ENCODE results near the gene KHDC1.

DNA sequence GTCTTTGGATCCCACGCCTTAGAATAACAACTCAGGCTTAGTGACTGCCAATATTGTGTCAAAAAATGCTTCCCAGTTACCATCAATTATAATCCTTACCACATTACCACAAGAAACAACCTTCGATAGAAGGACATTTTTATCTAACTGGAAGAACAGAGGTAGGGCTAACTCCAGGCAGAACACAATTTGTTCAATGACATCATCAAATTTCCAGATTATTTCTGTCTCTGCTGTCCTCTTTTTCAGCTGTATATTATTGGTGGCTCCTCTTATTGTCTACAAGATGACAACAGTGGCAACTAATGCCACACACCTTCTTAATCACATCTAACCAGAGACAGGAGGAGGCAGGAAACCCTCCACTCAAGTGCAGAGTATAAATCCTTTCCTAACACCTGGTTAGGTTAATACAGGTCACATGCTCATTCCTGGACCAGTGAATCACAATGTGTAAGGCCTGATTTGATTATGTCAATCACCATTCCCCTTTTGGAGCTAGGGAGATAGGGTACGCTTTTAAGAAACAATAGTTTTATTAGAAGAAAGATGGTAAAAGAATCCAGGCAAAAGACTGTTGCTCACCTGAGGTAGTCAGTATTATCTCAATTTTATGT is 55.7 kb downstream of the KHDC1 start:
- TF ChIP-seq TEAD4 (IDR thresholded peaks at IDR 0.05; ENCODE audit: low read depth, low read length), result no peak
- TF ChIP-seq CREB1 (IDR thresholded peaks at IDR 0.05), result no peak
- TF ChIP-seq, protein P1, sequence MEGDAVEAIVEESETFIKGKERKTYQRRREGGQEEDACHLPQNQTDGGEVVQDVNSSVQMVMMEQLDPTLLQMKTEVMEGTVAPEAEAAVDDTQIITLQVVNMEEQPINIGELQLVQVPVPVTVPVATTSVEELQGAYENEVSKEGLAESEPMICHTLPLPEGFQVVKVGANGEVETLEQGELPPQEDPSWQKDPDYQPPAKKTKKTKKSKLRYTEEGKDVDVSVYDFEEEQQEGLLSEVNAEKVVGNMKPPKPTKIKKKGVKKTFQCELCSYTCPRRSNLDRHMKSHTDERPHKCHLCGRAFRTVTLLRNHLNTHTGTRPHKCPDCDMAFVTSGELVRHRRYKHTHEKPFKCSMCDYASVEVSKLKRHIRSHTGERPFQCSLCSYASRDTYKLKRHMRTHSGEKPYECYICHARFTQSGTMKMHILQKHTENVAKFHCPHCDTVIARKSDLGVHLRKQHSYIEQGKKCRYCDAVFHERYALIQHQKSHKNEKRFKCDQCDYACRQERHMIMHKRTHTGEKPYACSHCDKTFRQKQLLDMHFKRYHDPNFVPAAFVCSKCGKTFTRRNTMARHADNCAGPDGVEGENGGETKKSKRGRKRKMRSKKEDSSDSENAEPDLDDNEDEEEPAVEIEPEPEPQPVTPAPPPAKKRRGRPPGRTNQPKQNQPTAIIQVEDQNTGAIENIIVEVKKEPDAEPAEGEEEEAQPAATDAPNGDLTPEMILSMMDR (IDR thresholded peaks at IDR 0.05; ENCODE audit: control extremely low read depth in 1 of 3, insufficient read depth in 1 of 3, low read depth in 1 of 3, low read length in 3 of 3), result no peak
- no peak for TF ChIP-seq POLR2AphosphoS5 (IDR thresholded peaks at IDR 0.05; ENCODE audit: low read depth, low read length)
- no peak for TF ChIP-seq CHD1 (IDR thresholded peaks at IDR 0.05; ENCODE audit: low read depth, low read length)
- TF ChIP-seq KDM5A (IDR thresholded peaks at IDR 0.05; ENCODE audit: low read length), result no peak
- TF ChIP-seq POLR2A (IDR thresholded peaks at IDR 0.05; ENCODE audit: control extremely low read depth in 1 of 2, low read depth in 2 of 2, low read length in 2 of 2), result no peak
- TF ChIP-seq JUND (IDR thresholded peaks at IDR 0.05; ENCODE audit: low read length), result no peak
- TF ChIP-seq TAF7 (optimal IDR thresholded peaks at IDR 0.05; ENCODE audit: borderline replicate concordance, low read depth, low read length), result no peak
- no peak for TF ChIP-seq HDAC6 (IDR thresholded peaks at IDR 0.05; ENCODE audit: low read depth, low read length)

All from H1 (cell line).